ENCODE measurements around the gene AGPAT4. TPM values are rescaled to one million over a fixed set of nuclear protein-coding genes. Genes with fewer than 3 reads are reported as not detected.

AGPAT4 gene
- total RNA-seq, 1 experiment from 2014 or later: 10.1 TPM

- TF ChIP-seq CTCF (conservative IDR thresholded peaks at IDR 0.05; ENCODE audit: low read depth, low read length) (no peak), EZH2 (IDR thresholded peaks at IDR 0.05; ENCODE audit: borderline replicate concordance, low read depth, low read length, poor library complexity, severe bottlenecking) (no peak)
- H3K27ac ChIP-seq (ENCODE audit: low read depth, low read length, poor library complexity, severe bottlenecking): no peak overlapping the region
- no peaks in the 10 kb centered on the region for H3K36me3 ChIP-seq (ENCODE audit: insufficient read depth, low read length, poor library complexity, severe bottlenecking)
- intact Hi-C loops (cut with micrococcal nuclease; ENCODE audit: unreplicated experiment): no loop called here
- H3K4me3 ChIP-seq (ENCODE audit: low read depth, low read length, poor library complexity, severe bottlenecking): no peak overlapping the region
- ChIA-PET POLR2A (ENCODE audit: low non-redundant PET) (no interaction called here), CTCF (no interaction called here)
- BruUV-seq (replicated peaks): no TSS peak
- peaks cover 43% of the 10 kb centered on the region for H3K4me1 ChIP-seq (ENCODE audit: insufficient read depth, low read length, poor library complexity, severe bottlenecking)
- no peak for DNase-seq (ENCODE audit: low spot score)
- H3K9me3 ChIP-seq (ENCODE audit: low read depth, low read length, poor library complexity, severe bottlenecking): no peaks in the 10 kb centered on the region
- H3K27me3 ChIP-seq (replicated peaks; ENCODE audit: insufficient read depth, low read depth, low read length, poor library complexity): no peaks in the 10 kb centered on the region
Observed at GRCh38 chr6:161232010-161232409, 41.9 kb downstream of the AGPAT4 start.

- Histone ChIP-seq H3K27me3 (replicated peaks; ENCODE audit: insufficient read depth, low read depth, low read length, poor library complexity) (no peaks in the 10 kb centered on the region), H3K36me3 (ENCODE audit: insufficient read depth, low read length, poor library complexity, severe bottlenecking) (no peaks in the 10 kb centered on the region), H3K4me1 (ENCODE audit: insufficient read depth, low read length, poor library complexity, severe bottlenecking) (peaks cover 35% of the 10 kb centered on the region), H3K9me3 (ENCODE audit: low read depth, low read length, poor library complexity, severe bottlenecking) (no peaks in the 10 kb centered on the region), H3K27ac (ENCODE audit: low read depth, low read length, poor library complexity, severe bottlenecking) (no peak overlapping the region), H3K4me3 (ENCODE audit: low read depth, low read length, poor library complexity, severe bottlenecking) (no peak overlapping the region)
- POLR2A ChIA-PET (ENCODE audit: low non-redundant PET): no interaction called here
- no peak for TF ChIP-seq EZH2 (IDR thresholded peaks at IDR 0.05; ENCODE audit: borderline replicate concordance, low read depth, low read length, poor library complexity, severe bottlenecking)
- TF ChIP-seq CTCF (conservative IDR thresholded peaks at IDR 0.05; ENCODE audit: low read depth, low read length): no peak
- intact Hi-C loops (cut with micrococcal nuclease; ENCODE audit: unreplicated experiment): no loop called here
- CTCF ChIA-PET: no interaction called here
- no TSS peak for BruUV-seq (replicated peaks)
- no peak for DNase-seq (ENCODE audit: low spot score)
Observed at GRCh38 chr6:161230339-161230738, 43.5 kb downstream of the AGPAT4 start.

GRCh38 chr6:161228921-161229591 lies 44.8 kb downstream of the AGPAT4 start:
- DNase-seq (ENCODE audit: low spot score): peak; percentile 76
- TF ChIP-seq EZH2 (IDR thresholded peaks at IDR 0.05; ENCODE audit: borderline replicate concordance, low read depth, low read length, poor library complexity, severe bottlenecking) (no peak), CTCF (conservative IDR thresholded peaks at IDR 0.05; ENCODE audit: low read depth, low read length) (no peak)
- ChIA-PET CTCF (interaction anchor here (0.5 kb wide), 1 partner anchor 12 kb away, joined by 6 read pairs; no protein-coding TSS in a partner anchor), POLR2A (ENCODE audit: low non-redundant PET) (no interaction called here)
- Histone ChIP-seq H3K4me3 (ENCODE audit: low read depth, low read length, poor library complexity, severe bottlenecking) (no peak overlapping the region), H3K4me1 (ENCODE audit: insufficient read depth, low read length, poor library complexity, severe bottlenecking) (peaks cover 24% of the 10 kb centered on the region), H3K9me3 (ENCODE audit: low read depth, low read length, poor library complexity, severe bottlenecking) (no peaks in the 10 kb centered on the region), H3K36me3 (ENCODE audit: insufficient read depth, low read length, poor library complexity, severe bottlenecking) (no peaks in the 10 kb centered on the region), H3K27me3 (replicated peaks; ENCODE audit: insufficient read depth, low read depth, low read length, poor library complexity) (no peaks in the 10 kb centered on the region), H3K27ac (ENCODE audit: low read depth, low read length, poor library complexity, severe bottlenecking) (peak overlapping the region; percentile 64)
- intact Hi-C loops (cut with micrococcal nuclease; ENCODE audit: unreplicated experiment): no loop called here
- no TSS peak for BruUV-seq (replicated peaks)

Measured in A673 (cell line).